ENCODE measurements around the gene EEPD1. TPM values are rescaled to one million over a fixed set of nuclear protein-coding genes. Genes with fewer than 3 reads are reported as not detected.
"Not testable (repeated sequence)": the region's sequence is repeated elsewhere in the genome, so short reads cannot be mapped to it uniquely, and the experiment has no call there.

The EEPD1 gene
- total RNA-seq, 1 experiment from 2014 or later: 5.0 TPM

DNA sequence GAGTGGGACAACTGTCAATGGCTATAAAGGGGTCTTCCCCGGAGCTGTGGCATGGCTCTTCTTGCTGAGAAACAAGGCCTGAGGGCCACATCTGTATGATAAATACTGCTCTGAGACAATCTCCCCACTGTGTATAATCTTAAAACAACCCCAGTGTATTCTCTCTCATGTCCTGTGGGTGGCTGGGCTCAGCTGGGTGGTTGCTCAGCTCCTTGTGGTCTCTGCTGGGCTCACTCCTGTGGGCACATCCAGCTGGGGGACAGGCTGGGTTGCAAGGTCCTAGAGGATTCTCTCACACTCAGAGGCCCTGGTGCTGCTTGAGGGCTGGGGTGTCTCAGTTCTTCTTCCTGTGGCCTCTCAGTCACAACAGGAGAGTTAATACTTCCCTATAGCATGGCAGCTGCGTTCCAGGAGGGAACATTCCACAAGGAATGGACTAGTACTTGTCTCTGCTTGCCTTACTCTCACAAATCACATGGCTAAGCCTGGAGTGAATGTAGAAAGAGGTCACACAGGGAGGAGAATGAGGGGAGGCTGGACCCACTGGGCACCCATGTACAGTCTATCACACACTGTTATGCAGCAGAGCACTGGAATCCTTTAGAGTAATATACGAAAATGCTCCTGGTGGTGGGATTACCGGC lies 4.5 kb upstream of the EEPD1 start:
- no peaks in the 10 kb centered on the region for H3K9me3 ChIP-seq (ENCODE audit: control insufficient read depth, low read depth, low read length)
- H2AFZ ChIP-seq (ENCODE audit: low read length): no peak overlapping the region
- H3K27ac Mint-ChIP-seq: no peak overlapping the region; a peak in 1 of 7 replicates
- H3K4me1 Mint-ChIP-seq: peaks cover 13 to 16% of the 10 kb centered on the region in 2 experiments
- WGBS (ENCODE audit: extremely low coverage, insufficient read length, low lambda C conversion rate): no CpG with 5 or more reads among the region's 4 CpGs
- H3K9me3 Mint-ChIP-seq: peaks cover 0 to 3% of the 10 kb centered on the region in 2 experiments; a peak in 2 of 5 replicates
- H3K79me2 ChIP-seq (ENCODE audit: insufficient read depth, low read length): no peaks in the 10 kb centered on the region
- no peak overlapping the region for H2BK120ac ChIP-seq (ENCODE audit: low read depth, low read length, poor library complexity, severe bottlenecking)
- no peak overlapping the region for H3K14ac ChIP-seq (ENCODE audit: insufficient read depth, low read length)
- H3K4ac ChIP-seq (ENCODE audit: low read depth, low read length): no peak overlapping the region
- H4K91ac ChIP-seq (ENCODE audit: insufficient read length, low read depth, low read length): no peak overlapping the region
- no peaks in the 10 kb centered on the region for H3K79me1 ChIP-seq (ENCODE audit: insufficient read depth, low read depth, low read length, poor library complexity, severe bottlenecking)
- H3K27ac ChIP-seq (ENCODE audit: insufficient read length, low read depth, low read length): no peak overlapping the region
- H2BK5ac ChIP-seq (ENCODE audit: insufficient read length, low read length): no peak overlapping the region
- DNase-seq: no peak
- no peaks in the 10 kb centered on the region for H3K27me3 Mint-ChIP-seq (ENCODE audit: low read depth)
- H4K8ac ChIP-seq (replicated peaks; ENCODE audit: insufficient read length, low read depth, low read length): no peak overlapping the region
- H2BK20ac ChIP-seq (ENCODE audit: low read depth, low read length, poor library complexity, severe bottlenecking): no peak overlapping the region
- H3K4me3 Mint-ChIP-seq: no peak overlapping the region
- no peaks in the 10 kb centered on the region for H3K4me1 ChIP-seq (ENCODE audit: insufficient read depth, low read length)
- H4K20me1 ChIP-seq (ENCODE audit: control insufficient read depth, insufficient read depth, insufficient read length): no peaks in the 10 kb centered on the region
- no peak overlapping the region for H3K18ac ChIP-seq (ENCODE audit: insufficient read length, low read depth, low read length)
- no peak overlapping the region for H3K9ac ChIP-seq (ENCODE audit: extremely low read depth, insufficient read length, low read length)
- H3T11ph ChIP-seq (ENCODE audit: low read length): no peak overlapping the region
- TF ChIP-seq, protein P1, sequence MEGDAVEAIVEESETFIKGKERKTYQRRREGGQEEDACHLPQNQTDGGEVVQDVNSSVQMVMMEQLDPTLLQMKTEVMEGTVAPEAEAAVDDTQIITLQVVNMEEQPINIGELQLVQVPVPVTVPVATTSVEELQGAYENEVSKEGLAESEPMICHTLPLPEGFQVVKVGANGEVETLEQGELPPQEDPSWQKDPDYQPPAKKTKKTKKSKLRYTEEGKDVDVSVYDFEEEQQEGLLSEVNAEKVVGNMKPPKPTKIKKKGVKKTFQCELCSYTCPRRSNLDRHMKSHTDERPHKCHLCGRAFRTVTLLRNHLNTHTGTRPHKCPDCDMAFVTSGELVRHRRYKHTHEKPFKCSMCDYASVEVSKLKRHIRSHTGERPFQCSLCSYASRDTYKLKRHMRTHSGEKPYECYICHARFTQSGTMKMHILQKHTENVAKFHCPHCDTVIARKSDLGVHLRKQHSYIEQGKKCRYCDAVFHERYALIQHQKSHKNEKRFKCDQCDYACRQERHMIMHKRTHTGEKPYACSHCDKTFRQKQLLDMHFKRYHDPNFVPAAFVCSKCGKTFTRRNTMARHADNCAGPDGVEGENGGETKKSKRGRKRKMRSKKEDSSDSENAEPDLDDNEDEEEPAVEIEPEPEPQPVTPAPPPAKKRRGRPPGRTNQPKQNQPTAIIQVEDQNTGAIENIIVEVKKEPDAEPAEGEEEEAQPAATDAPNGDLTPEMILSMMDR (conservative IDR thresholded peaks at IDR 0.05): no peak
- H2BK12ac ChIP-seq (ENCODE audit: insufficient read length, low read depth, low read length): no peak overlapping the region
- H3K27me3 ChIP-seq (ENCODE audit: insufficient read depth, low read length): no peaks in the 10 kb centered on the region
- H3K23me2 ChIP-seq (ENCODE audit: insufficient read length, low read depth, low read length, poor library complexity, severe bottlenecking): peaks cover 3% of the 10 kb centered on the region
- H3K23ac ChIP-seq (ENCODE audit: insufficient read length, low read depth, low read length): no peak overlapping the region
- H3K4me2 ChIP-seq (ENCODE audit: insufficient read depth, insufficient read length, low read length): no peak overlapping the region
- H2AK5ac ChIP-seq (ENCODE audit: insufficient read length, low read length): no peak overlapping the region
- H2BK15ac ChIP-seq (ENCODE audit: low read depth, low read length): no peak overlapping the region
- no peak overlapping the region for H3K56ac ChIP-seq (ENCODE audit: insufficient read length, low read depth, low read length)
- peaks cover 0 to 4% (median 2%) of the 10 kb centered on the region in 3 experiments; a peak in 3 of 7 replicates for H3K36me3 Mint-ChIP-seq (ENCODE audit: insufficient read depth in 1 of 3, low read depth in 3 of 3)
- H4K5ac ChIP-seq (ENCODE audit: insufficient read length, low read depth, low read length): no peak overlapping the region

- H3K23me2 ChIP-seq (ENCODE audit: insufficient read length, low read depth, low read length, poor library complexity, severe bottlenecking); H4K5ac ChIP-seq (ENCODE audit: insufficient read length, low read depth, low read length); H2BK12ac ChIP-seq (ENCODE audit: insufficient read length, low read depth, low read length); H3K56ac ChIP-seq (ENCODE audit: insufficient read length, low read depth, low read length); DNase-seq; H3K4me3 Mint-ChIP-seq; H3K27ac Mint-ChIP-seq; H3K4ac ChIP-seq (ENCODE audit: low read depth, low read length); H3K27ac ChIP-seq (ENCODE audit: insufficient read length, low read depth, low read length); H3K9me3 ChIP-seq (ENCODE audit: control insufficient read depth, low read depth, low read length); H3K79me2 ChIP-seq (ENCODE audit: insufficient read depth, low read length); H4K91ac ChIP-seq (ENCODE audit: insufficient read length, low read depth, low read length); H2BK15ac ChIP-seq (ENCODE audit: low read depth, low read length); H4K8ac ChIP-seq (replicated peaks; ENCODE audit: insufficient read length, low read depth, low read length); H3K27me3 Mint-ChIP-seq (ENCODE audit: low read depth); H2BK20ac ChIP-seq (ENCODE audit: low read depth, low read length, poor library complexity, severe bottlenecking); H3K4me2 ChIP-seq (ENCODE audit: insufficient read depth, insufficient read length, low read length); H3T11ph ChIP-seq (ENCODE audit: low read length); H2AFZ ChIP-seq (ENCODE audit: low read length); H3K36me3 Mint-ChIP-seq (ENCODE audit: insufficient read depth in 1 of 3, low read depth in 3 of 3); H3K18ac ChIP-seq (ENCODE audit: insufficient read length, low read depth, low read length); H3K14ac ChIP-seq (ENCODE audit: insufficient read depth, low read length); H3K4me1 ChIP-seq (ENCODE audit: insufficient read depth, low read length); H2AK5ac ChIP-seq (ENCODE audit: insufficient read length, low read length); H3K79me1 ChIP-seq (ENCODE audit: insufficient read depth, low read depth, low read length, poor library complexity, severe bottlenecking); H3K9me3 Mint-ChIP-seq; H2BK120ac ChIP-seq (ENCODE audit: low read depth, low read length, poor library complexity, severe bottlenecking); H3K9ac ChIP-seq (ENCODE audit: extremely low read depth, insufficient read length, low read length); H3K27me3 ChIP-seq (ENCODE audit: insufficient read depth, low read length); H4K20me1 ChIP-seq (ENCODE audit: control insufficient read depth, insufficient read depth, insufficient read length); H3K23ac ChIP-seq (ENCODE audit: insufficient read length, low read depth, low read length); H2BK5ac ChIP-seq (ENCODE audit: insufficient read length, low read length): not testable (repeated sequence)
- no CpG with 5 or more reads among the region's 2 CpGs for WGBS (ENCODE audit: extremely low coverage, insufficient read length, low lambda C conversion rate)
- H3K4me1 Mint-ChIP-seq: peaks cover 20 to 21% of the 10 kb centered on the region in 2 experiments
These were observed 3.8 kb upstream of the EEPD1 start for GRCh38 chr7:36149240-36149639.

All from H9 (cell line).